KBM-7 (cell line): Measurements from ENCODE around the gene OPTC.

Experiments used
- DNase-seq: peaks from one replicate; pipeline ENCODE4 v3.0.0-alpha.2; 2015
- in situ Hi-C: fragments of 300-500 bp; cut with MboI; formaldehyde crosslinking; loops from 2 replicates; pipeline ENCODE4 v1.14.3; 2020; ENCODE audit warnings: low sequenced_read_pairs, low pct_unique_long_range_greater_than_20kb, mixed read lengths

Gene OPTC

GRCh38 chr1:203547771-203548421 is 53.9 kb downstream of the OPTC start:
- DNase-seq, result no peak
- in situ Hi-C loops, result no loop called here

- in situ Hi-C loops, result no loop called here
- no peak for DNase-seq
These were observed 54.9 kb downstream of the OPTC start for GRCh38 chr1:203548892-203549291.

GRCh38 chr1:203549309-203549708 is 55.4 kb downstream of the OPTC start:
- no peak for DNase-seq
- in situ Hi-C loops, result no loop called here

GRCh38 chr1:203550846-203551245 is 56.9 kb downstream of the OPTC start:
- in situ Hi-C loops, result no loop called here
- DNase-seq, result no peak

GRCh38 chr1:203551550-203551949 is 57.6 kb downstream of the OPTC start:
- no peak for DNase-seq
- in situ Hi-C loops, result no loop called here

DNA sequence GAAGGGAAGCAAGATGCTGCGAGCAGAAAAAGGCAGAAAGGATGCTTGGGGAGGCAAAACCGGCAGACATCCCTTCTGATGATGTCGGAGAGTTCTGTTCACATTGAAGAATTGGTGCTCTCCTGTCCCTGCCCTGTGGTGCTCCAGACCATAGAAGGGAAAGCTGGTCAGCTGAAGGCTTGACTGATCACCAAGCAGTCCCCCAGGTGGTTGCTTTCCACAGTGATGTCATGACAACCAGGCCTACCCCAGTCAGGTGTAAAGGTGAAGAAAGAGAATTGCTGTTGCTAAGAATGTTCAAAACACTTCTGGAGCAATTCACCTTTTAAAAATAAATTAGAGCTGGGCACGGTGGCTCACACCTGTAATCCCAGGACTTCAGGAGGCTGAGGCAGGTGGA is 59.5 kb downstream of the OPTC start:
- in situ Hi-C loops, result no loop called here
- DNase-seq, result no peak

- DNase-seq, result no peak
- in situ Hi-C loops, result no loop called here
These were observed 60.1 kb downstream of the OPTC start for GRCh38 chr1:203554071-203554470.

DNA sequence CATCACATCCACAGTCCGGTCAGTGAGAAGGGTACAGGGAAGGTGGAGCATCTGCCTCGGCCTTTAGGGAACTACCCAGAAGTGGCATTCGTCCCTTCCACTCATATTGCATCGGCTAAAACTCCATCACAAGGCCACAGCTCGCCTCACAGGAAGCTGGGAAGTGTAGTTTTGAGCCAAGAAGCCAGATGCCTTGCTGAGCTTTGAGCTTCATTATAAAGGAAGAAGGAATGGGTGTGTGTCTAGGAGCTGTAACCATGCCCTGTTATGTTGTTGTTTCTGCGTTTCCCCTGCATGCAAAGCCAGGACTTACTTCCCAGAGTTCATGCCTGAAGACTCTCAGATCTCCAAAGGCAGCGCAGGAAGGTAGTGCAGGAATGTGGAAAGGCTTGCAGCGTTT is 61.1 kb downstream of the OPTC start:
- in situ Hi-C loops, result no loop called here
- no peak for DNase-seq

DNA sequence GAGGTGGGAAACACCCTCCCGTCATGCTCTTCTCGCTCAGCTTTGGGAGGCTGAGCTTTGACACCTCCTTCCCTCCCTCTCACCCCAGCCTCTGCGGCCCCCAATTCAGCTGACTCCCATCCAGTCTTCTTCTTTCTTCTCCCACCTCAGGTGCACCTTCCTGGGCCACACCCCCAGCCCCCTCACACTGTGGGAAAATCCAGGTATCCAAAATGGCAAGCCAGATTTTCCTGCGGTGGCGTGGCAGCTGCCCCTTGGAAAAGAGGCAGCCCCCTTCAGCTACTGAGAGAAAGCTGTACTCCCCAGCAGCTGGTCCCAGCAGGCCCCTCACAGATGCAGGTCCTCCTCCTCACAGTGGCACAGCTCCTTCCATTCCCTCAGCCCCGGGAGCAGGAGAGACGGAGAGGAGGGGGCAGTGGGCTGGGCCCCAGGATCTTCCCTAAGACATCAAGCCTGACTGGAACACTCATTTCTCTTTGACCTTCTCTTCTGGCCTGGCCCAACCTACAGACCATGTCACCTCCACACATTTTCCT is 61.6 kb downstream of the OPTC start:
- no peak for DNase-seq
- in situ Hi-C loops, result no loop called here

- in situ Hi-C loops, result no loop called here
- no peak for DNase-seq
These were observed 62.3 kb downstream of the OPTC start for GRCh38 chr1:203556047-203556851.

DNA sequence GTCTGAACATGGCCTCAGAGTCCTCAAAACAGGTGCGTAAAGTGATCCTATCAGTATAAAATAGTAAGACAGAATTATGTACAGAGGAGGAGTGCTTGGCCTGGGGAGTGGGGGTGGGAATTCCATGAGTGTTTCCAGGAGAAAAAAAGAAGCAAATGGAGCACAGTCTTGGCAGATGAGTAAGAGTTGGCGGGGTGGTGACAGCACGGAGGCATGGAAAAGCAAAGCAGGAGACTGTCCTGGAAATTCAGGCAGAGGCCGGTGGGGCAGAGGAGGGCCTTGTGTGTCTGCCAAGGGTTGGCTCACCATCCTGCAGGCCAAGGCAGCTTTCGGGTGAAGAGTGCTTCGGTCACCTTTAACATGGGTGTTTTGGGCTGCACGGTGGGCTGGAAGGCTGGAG is 63.4 kb downstream of the OPTC start:
- in situ Hi-C loops, result no loop called here

DNA sequence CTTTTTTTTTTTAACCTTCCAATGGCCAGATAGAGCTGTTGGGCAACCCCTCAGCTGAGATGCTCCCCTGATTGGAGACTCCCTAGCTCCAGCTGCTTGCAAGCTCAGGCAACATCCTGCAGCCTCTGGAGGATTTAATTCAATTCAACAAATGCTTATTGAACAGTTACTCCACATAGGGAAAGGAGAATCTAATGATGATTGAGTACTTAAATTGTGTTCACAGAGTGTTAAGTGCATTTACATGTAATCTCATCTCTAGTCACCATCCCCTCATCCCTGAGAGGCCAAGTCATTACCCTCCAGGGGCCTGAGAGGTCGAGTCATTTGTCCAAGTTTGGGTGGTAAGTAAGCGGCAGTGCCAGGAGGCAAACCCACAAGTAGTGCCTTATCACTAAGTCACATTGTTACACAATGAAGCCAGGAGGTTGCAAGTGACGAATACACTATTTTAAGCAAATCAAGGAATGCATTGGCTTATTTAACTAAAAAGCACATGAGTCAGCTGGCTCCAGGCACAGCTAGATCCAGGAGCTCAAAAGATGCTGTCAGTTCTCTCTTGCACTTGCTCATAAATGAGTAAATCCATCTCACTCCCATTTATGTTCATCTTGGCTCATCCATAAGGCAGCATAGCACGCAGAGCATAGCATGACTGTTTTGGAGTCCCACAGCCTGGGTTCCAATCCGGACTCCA is 64.3 kb downstream of the OPTC start:
- DNase-seq, result no peak
- in situ Hi-C loops, result no loop called here

More for the DNA sequence above, 63.4 kb downstream of the OPTC start:
- no peak for DNase-seq
